Measurements from ENCODE around the gene REV3L.
A peak's percentile ranks its signal among the peaks of the same experiment; 100 is the strongest.

REV3L gene

GRCh38 chr6:111482959-111483735 lies at the start of gene REV3L:
Gene REV3L (minus strand): TSS chr6:111483218. CDS start chr6:111482888, 330 bp downstream.
- peaks cover 18% of the 10 kb centered on the region for H3K36me3 Mint-ChIP-seq (ENCODE audit: insufficient read depth)
- DNase-seq (ENCODE audit: low spot score in 2 of 2) (peak; percentile 70 to 81), ATAC-seq (replicated peaks; ENCODE audit: extremely low read depth, poor library complexity, severe bottlenecking) (peak; percentile 73)
- no peaks in the 10 kb centered on the region for H3K9me3 Mint-ChIP-seq
- no peaks in the 10 kb centered on the region for H3K27me3 Mint-ChIP-seq
- peak within 1 kb of the TSS; percentile 91 for H3K27ac Mint-ChIP-seq (ENCODE audit: low read depth)
- H3K4me1 Mint-ChIP-seq: peaks cover 47% of the 10 kb centered on the region
- peak within 1 kb of the TSS; percentile 91 for H3K4me3 Mint-ChIP-seq

GRCh38 chr6:111531185-111531584 lies 48.2 kb upstream of the REV3L start:
- Mint-ChIP-seq H3K9me3 (no peaks in the 10 kb centered on the region), H3K4me3 (no peak overlapping the region), H3K27ac (ENCODE audit: low read depth) (no peak overlapping the region), H3K27me3 (no peaks in the 10 kb centered on the region), H3K4me1 (peaks cover 9% of the 10 kb centered on the region), H3K36me3 (ENCODE audit: insufficient read depth) (peaks cover 2% of the 10 kb centered on the region)
- no peak for ATAC-seq (replicated peaks; ENCODE audit: extremely low read depth, poor library complexity, severe bottlenecking)
- DNase-seq (ENCODE audit: low spot score in 2 of 2): no peak

GRCh38 chr6:111530667-111531066 lies 47.6 kb upstream of the REV3L start:
- H3K27me3 Mint-ChIP-seq: no peaks in the 10 kb centered on the region
- H3K27ac Mint-ChIP-seq (ENCODE audit: low read depth): no peak overlapping the region
- ATAC-seq (replicated peaks; ENCODE audit: extremely low read depth, poor library complexity, severe bottlenecking): no peak
- peaks cover 9% of the 10 kb centered on the region for H3K4me1 Mint-ChIP-seq
- peaks cover 2% of the 10 kb centered on the region for H3K36me3 Mint-ChIP-seq (ENCODE audit: insufficient read depth)
- H3K9me3 Mint-ChIP-seq: no peaks in the 10 kb centered on the region
- no peak overlapping the region for H3K4me3 Mint-ChIP-seq
- no peak for DNase-seq (ENCODE audit: low spot score in 2 of 2)

- H3K36me3 Mint-ChIP-seq (ENCODE audit: insufficient read depth): peaks cover 2% of the 10 kb centered on the region
- H3K4me3 Mint-ChIP-seq: no peak overlapping the region
- DNase-seq (ENCODE audit: low spot score in 2 of 2) (no peak), ATAC-seq (replicated peaks; ENCODE audit: extremely low read depth, poor library complexity, severe bottlenecking) (no peak)
- H3K27me3 Mint-ChIP-seq: no peaks in the 10 kb centered on the region
- no peaks in the 10 kb centered on the region for H3K9me3 Mint-ChIP-seq
- peaks cover 9% of the 10 kb centered on the region for H3K4me1 Mint-ChIP-seq
- H3K27ac Mint-ChIP-seq (ENCODE audit: low read depth): no peak overlapping the region
Measured at GRCh38 chr6:111530218-111530617, 47.2 kb upstream of the REV3L start.

GRCh38 chr6:111527367-111527766 lies 44.3 kb upstream of the REV3L start:
- ATAC-seq (replicated peaks; ENCODE audit: extremely low read depth, poor library complexity, severe bottlenecking) (no peak), DNase-seq (ENCODE audit: low spot score in 2 of 2) (no peak)
- Mint-ChIP-seq H3K27me3 (no peaks in the 10 kb centered on the region), H3K27ac (ENCODE audit: low read depth) (no peak overlapping the region), H3K4me3 (no peak overlapping the region), H3K36me3 (ENCODE audit: insufficient read depth) (peaks cover 2% of the 10 kb centered on the region), H3K9me3 (no peaks in the 10 kb centered on the region), H3K4me1 (peaks cover 10% of the 10 kb centered on the region)

GRCh38 chr6:111524735-111525134 lies 41.7 kb upstream of the REV3L start:
- no peaks in the 10 kb centered on the region for H3K27me3 Mint-ChIP-seq
- H3K9me3 Mint-ChIP-seq: no peaks in the 10 kb centered on the region
- peaks cover 2% of the 10 kb centered on the region for H3K36me3 Mint-ChIP-seq (ENCODE audit: insufficient read depth)
- H3K4me1 Mint-ChIP-seq: peaks cover 7% of the 10 kb centered on the region
- H3K27ac Mint-ChIP-seq (ENCODE audit: low read depth): no peak overlapping the region
- H3K4me3 Mint-ChIP-seq: no peak overlapping the region
- ATAC-seq (replicated peaks; ENCODE audit: extremely low read depth, poor library complexity, severe bottlenecking) (no peak), DNase-seq (ENCODE audit: low spot score in 2 of 2) (no peak)

- no peak for DNase-seq (ENCODE audit: low spot score in 2 of 2)
- Mint-ChIP-seq H3K4me1 (peaks cover 7% of the 10 kb centered on the region), H3K27ac (ENCODE audit: low read depth) (no peak overlapping the region), H3K36me3 (ENCODE audit: insufficient read depth) (peaks cover 2% of the 10 kb centered on the region), H3K27me3 (no peaks in the 10 kb centered on the region), H3K9me3 (no peaks in the 10 kb centered on the region), H3K4me3 (no peak overlapping the region)
- no peak for ATAC-seq (replicated peaks; ENCODE audit: extremely low read depth, poor library complexity, severe bottlenecking)
Measured at GRCh38 chr6:111524252-111524651, 41.2 kb upstream of the REV3L start.

- Mint-ChIP-seq H3K4me1 (peaks cover 7% of the 10 kb centered on the region), H3K4me3 (no peak overlapping the region), H3K27ac (ENCODE audit: low read depth) (no peak overlapping the region)
Measured at GRCh38 chr6:111523484-111524167, 40.6 kb upstream of the REV3L start.

GRCh38 chr6:111522393-111523020 lies 39.5 kb upstream of the REV3L start:
- ATAC-seq (replicated peaks; ENCODE audit: extremely low read depth, poor library complexity, severe bottlenecking) (peak; percentile 89), DNase-seq (ENCODE audit: low spot score in 2 of 2) (no peak)
- Mint-ChIP-seq H3K27me3 (no peaks in the 10 kb centered on the region), H3K9me3 (no peaks in the 10 kb centered on the region), H3K4me3 (no peak overlapping the region), H3K36me3 (ENCODE audit: insufficient read depth) (peaks cover 2% of the 10 kb centered on the region), H3K27ac (ENCODE audit: low read depth) (no peak overlapping the region), H3K4me1 (peaks cover 10% of the 10 kb centered on the region)

More at GRCh38 chr6:111523484-111524167, 40.6 kb upstream of the REV3L start:
- H3K9me3 Mint-ChIP-seq: no peaks in the 10 kb centered on the region
- no peak for ATAC-seq (replicated peaks; ENCODE audit: extremely low read depth, poor library complexity, severe bottlenecking)
- DNase-seq (ENCODE audit: low spot score in 2 of 2): no peak
- no peaks in the 10 kb centered on the region for H3K27me3 Mint-ChIP-seq
- H3K36me3 Mint-ChIP-seq (ENCODE audit: insufficient read depth): peaks cover 2% of the 10 kb centered on the region

- no peak for ATAC-seq (replicated peaks; ENCODE audit: extremely low read depth, poor library complexity, severe bottlenecking)
- H3K4me3 Mint-ChIP-seq: no peak overlapping the region
- H3K9me3 Mint-ChIP-seq: no peaks in the 10 kb centered on the region
- no peaks in the 10 kb centered on the region for H3K27me3 Mint-ChIP-seq
- peaks cover 2% of the 10 kb centered on the region for H3K36me3 Mint-ChIP-seq (ENCODE audit: insufficient read depth)
- peaks cover 10% of the 10 kb centered on the region for H3K4me1 Mint-ChIP-seq
- no peak overlapping the region for H3K27ac Mint-ChIP-seq (ENCODE audit: low read depth)
- no peak for DNase-seq (ENCODE audit: low spot score in 2 of 2)
Measured at GRCh38 chr6:111521497-111522270, 38.7 kb upstream of the REV3L start.

- no peak overlapping the region for H3K27ac Mint-ChIP-seq (ENCODE audit: low read depth)
- DNase-seq (ENCODE audit: low spot score in 2 of 2) (no peak), ATAC-seq (replicated peaks; ENCODE audit: extremely low read depth, poor library complexity, severe bottlenecking) (no peak)
- no peaks in the 10 kb centered on the region for H3K9me3 Mint-ChIP-seq
- no peaks in the 10 kb centered on the region for H3K27me3 Mint-ChIP-seq
- peaks cover 10% of the 10 kb centered on the region for H3K4me1 Mint-ChIP-seq
- H3K4me3 Mint-ChIP-seq: no peak overlapping the region
- peaks cover 2% of the 10 kb centered on the region for H3K36me3 Mint-ChIP-seq (ENCODE audit: insufficient read depth)
Measured at GRCh38 chr6:111520524-111520923, 37.5 kb upstream of the REV3L start.

GRCh38 chr6:111517965-111518364 lies 34.9 kb upstream of the REV3L start:
- ATAC-seq (replicated peaks; ENCODE audit: extremely low read depth, poor library complexity, severe bottlenecking) (no peak), DNase-seq (ENCODE audit: low spot score in 2 of 2) (no peak)
- H3K36me3 Mint-ChIP-seq (ENCODE audit: insufficient read depth): peaks cover 2% of the 10 kb centered on the region
- no peak overlapping the region for H3K4me3 Mint-ChIP-seq
- no peaks in the 10 kb centered on the region for H3K27me3 Mint-ChIP-seq
- H3K27ac Mint-ChIP-seq (ENCODE audit: low read depth): no peak overlapping the region
- peaks cover 10% of the 10 kb centered on the region for H3K4me1 Mint-ChIP-seq
- H3K9me3 Mint-ChIP-seq: no peaks in the 10 kb centered on the region
